Astrocyte (in vitro differentiated cells and primary cell): ENCODE data around the gene UGT1A10. TPM values are rescaled to one million over a fixed set of nuclear protein-coding genes. Genes with fewer than 3 reads are reported as not detected.

Source experiments
- DNase-seq: peaks from one replicate; pipeline ENCODE4 v3.0.0-alpha.2; 2010; ENCODE audit warnings: low read depth
- FAIRE-seq: peaks from 2 replicates; lab custom pipeline; 2011; peaks lifted over from hg19 to GRCh38; lab: Jason Lieb, UNC
- H2AFZ ChIP-seq: 2 replicates; pipeline ENCODE4 v1.6.0; 2012; ENCODE audit warnings: low read depth, low read length, inconsistent platforms
- H3K27ac ChIP-seq: 2 replicates; pipeline ENCODE4 v1.5.1; 2011; ENCODE audit warnings: low read depth, low read length, inconsistent platforms
- H3K27me3 ChIP-seq: 2 replicates; pipeline ENCODE4 v1.6.0; 2011; ENCODE audit warnings: low read length, inconsistent platforms; ENCODE audit not compliant: insufficient read depth
- H3K36me3 ChIP-seq: 2 replicates; pipeline ENCODE4 v1.5.1; 2011; ENCODE audit warnings: low read length, inconsistent platforms; ENCODE audit not compliant: insufficient read depth
- H3K4me1 ChIP-seq: 2 replicates; pipeline ENCODE4 v1.5.1; 2011; ENCODE audit warnings: low read length, inconsistent platforms; ENCODE audit not compliant: insufficient read depth
- H3K4me2 ChIP-seq: 2 replicates; pipeline ENCODE4 v1.6.0; 2012; ENCODE audit warnings: low read length, inconsistent platforms
- H3K4me3 ChIP-seq: 2 replicates; pipeline ENCODE4 v1.5.1; 2011; ENCODE audit warnings: low read depth, mild to moderate bottlenecking, low read length, inconsistent platforms; ENCODE audit not compliant: insufficient read depth
- H3K79me2 ChIP-seq: 2 replicates; pipeline ENCODE4 v1.6.0; 2012; ENCODE audit warnings: mild to moderate bottlenecking, low read length, inconsistent platforms; ENCODE audit not compliant: insufficient read depth
- H3K9ac ChIP-seq: 2 replicates; pipeline ENCODE4 v1.6.0; 2012; ENCODE audit warnings: mild to moderate bottlenecking, low read length, inconsistent platforms
- H3K9me3 ChIP-seq: 2 replicates; pipeline ENCODE4 v1.5.1; 2012; ENCODE audit warnings: low read depth, mild to moderate bottlenecking, low read length, inconsistent platforms; ENCODE audit not compliant: insufficient read depth
- H4K20me1 ChIP-seq: 2 replicates; pipeline ENCODE4 v1.6.0; 2012; ENCODE audit warnings: low read length, inconsistent platforms; ENCODE audit not compliant: insufficient read depth
- H3K27ac Mint-ChIP-seq: one replicate; pipeline ENCODE4 v1.8.0; 2021; ENCODE audit warnings: mild to moderate bottlenecking, mixed read lengths; ENCODE audit not compliant: unreplicated experiment
- H3K27me3 Mint-ChIP-seq: one replicate; pipeline ENCODE4 v1.8.0; 2021; ENCODE audit warnings: low read depth, mixed read lengths; ENCODE audit not compliant: unreplicated experiment
- H3K36me3 Mint-ChIP-seq: one replicate; pipeline ENCODE4 v1.8.0; 2021; ENCODE audit warnings: low read depth, mixed read lengths; ENCODE audit not compliant: unreplicated experiment
- H3K4me1 Mint-ChIP-seq: one replicate; pipeline ENCODE4 v1.8.0; 2021; ENCODE audit warnings: low read depth, mixed read lengths; ENCODE audit not compliant: unreplicated experiment
- H3K4me3 Mint-ChIP-seq: one replicate; pipeline ENCODE4 v1.8.0; 2021; ENCODE audit warnings: mild to moderate bottlenecking, moderate library complexity, mixed read lengths; ENCODE audit not compliant: unreplicated experiment
- H3K9me3 Mint-ChIP-seq: one replicate; pipeline ENCODE4 v1.8.0; 2021; ENCODE audit warnings: mild to moderate bottlenecking, mixed read lengths; ENCODE audit not compliant: unreplicated experiment
- CTCF ChIP-seq: IDR thresholded peaks from 2 replicates; pipeline ENCODE4 v1.5.1; 2011; ENCODE audit warnings: low read depth, mild to moderate bottlenecking, inconsistent platforms, low read length, moderate library complexity; ENCODE audit not compliant: insufficient read depth
- EZH2 ChIP-seq: IDR thresholded peaks from 2 replicates; pipeline ENCODE4 v1.6.1; 2012; ENCODE audit warnings: mild to moderate bottlenecking, low read length, inconsistent platforms; ENCODE audit not compliant: insufficient read depth
- total RNA-seq: library from RNA; stranded (reverse); gene quantifications from 2 replicates; pipeline ENCODE4 v1.2.1, GENCODE V29; 2021

Gene UGT1A10
- total RNA-seq, 1 donor from 2014 or later, result not detected

- Histone ChIP-seq H3K27ac (no peak overlapping the region), H3K4me1 (no peaks in the 10 kb centered on the region), H3K27me3 (peaks cover 2% of the 10 kb centered on the region), H3K79me2 (no peaks in the 10 kb centered on the region), H3K36me3 (no peaks in the 10 kb centered on the region), H3K9me3 (no peaks in the 10 kb centered on the region), H2AFZ (no peak overlapping the region), H3K4me2 (no peak overlapping the region), H3K9ac (no peak overlapping the region), H3K4me3 (no peak overlapping the region), H4K20me1 (no peaks in the 10 kb centered on the region)
- Mint-ChIP-seq H3K4me3 (no peak overlapping the region), H3K4me1 (no peaks in the 10 kb centered on the region), H3K27ac (no peak overlapping the region), H3K36me3 (no peaks in the 10 kb centered on the region), H3K9me3 (peaks cover 2% of the 10 kb centered on the region), H3K27me3 (no peaks in the 10 kb centered on the region)
- no peak for DNase-seq
- no peak for FAIRE-seq
- TF ChIP-seq EZH2, result no peak
- TF ChIP-seq CTCF, result no peak
Observed at GRCh38 chr2:233684640-233685039, 48.4 kb downstream of the UGT1A10 start.

GRCh38 chr2:233686928-233687327 is 50.7 kb downstream of the UGT1A10 start:
- H3K27me3 ChIP-seq, result peaks cover 2% of the 10 kb centered on the region
- Mint-ChIP-seq H3K9me3 (peaks cover 2% of the 10 kb centered on the region), H3K4me1 (no peaks in the 10 kb centered on the region), H3K27ac (no peak overlapping the region), H3K4me3 (no peak overlapping the region), H3K27me3 (peaks cover 2% of the 10 kb centered on the region), H3K36me3 (no peaks in the 10 kb centered on the region)
- H3K79me2 ChIP-seq, result no peaks in the 10 kb centered on the region
- no peak overlapping the region for H2AFZ ChIP-seq
- peak; percentile 41 for DNase-seq
- H3K4me2 ChIP-seq, result no peak overlapping the region
- no peak overlapping the region for H3K27ac ChIP-seq
- no peak overlapping the region for H3K9ac ChIP-seq
- no peak overlapping the region for H3K4me3 ChIP-seq
- no peaks in the 10 kb centered on the region for H4K20me1 ChIP-seq
- no peaks in the 10 kb centered on the region for H3K9me3 ChIP-seq
- H3K36me3 ChIP-seq, result no peaks in the 10 kb centered on the region
- no peak for TF ChIP-seq EZH2
- TF ChIP-seq CTCF, result no peak
- H3K4me1 ChIP-seq, result no peaks in the 10 kb centered on the region
- FAIRE-seq, result no peak

GRCh38 chr2:233688341-233688740 is 52.1 kb downstream of the UGT1A10 start:
- no peak overlapping the region for H3K4me3 Mint-ChIP-seq
- H3K27ac Mint-ChIP-seq, result no peak overlapping the region
- Histone ChIP-seq H3K9ac (no peak overlapping the region), H3K36me3 (no peaks in the 10 kb centered on the region), H2AFZ (no peak overlapping the region), H4K20me1 (no peaks in the 10 kb centered on the region), H3K4me1 (no peaks in the 10 kb centered on the region), H3K79me2 (no peaks in the 10 kb centered on the region), H3K27ac (no peak overlapping the region), H3K27me3 (peaks cover 2% of the 10 kb centered on the region), H3K9me3 (no peaks in the 10 kb centered on the region), H3K4me3 (no peak overlapping the region), H3K4me2 (no peak overlapping the region)
- peaks cover 2% of the 10 kb centered on the region for H3K9me3 Mint-ChIP-seq
- no peak for TF ChIP-seq EZH2
- TF ChIP-seq CTCF, result no peak
- DNase-seq (no peak), FAIRE-seq (no peak)
- peaks cover 2% of the 10 kb centered on the region for H3K27me3 Mint-ChIP-seq
- no peaks in the 10 kb centered on the region for H3K36me3 Mint-ChIP-seq
- no peaks in the 10 kb centered on the region for H3K4me1 Mint-ChIP-seq
